Mesendoderm (in vitro differentiated cells): ENCODE results near the gene BCAS4.

Experiments
- DNase-seq: peaks from one replicate; pipeline ENCODE4 v3.0.0; 2013
- H2AK5ac ChIP-seq: 2 replicates; pipeline ENCODE4 v1.6.1; 2013; ENCODE audit warnings: low read length, inconsistent platforms
- H2BK120ac ChIP-seq: 2 replicates; pipeline ENCODE4 v1.6.1; 2013; ENCODE audit warnings: low read depth, mild to moderate bottlenecking, low read length, moderate library complexity, mixed read lengths
- H2BK15ac ChIP-seq: replicated peaks from 2 replicates; pipeline ENCODE4 v1.6.1; 2013; ENCODE audit warnings: low read depth, mild to moderate bottlenecking, moderate library complexity
- H2BK5ac ChIP-seq: 2 replicates; pipeline ENCODE4 v1.6.1; 2013; ENCODE audit warnings: low read length, inconsistent platforms
- H3K18ac ChIP-seq: 2 replicates; pipeline ENCODE4 v1.6.1; 2013; ENCODE audit warnings: mild to moderate bottlenecking, low read length, mixed read lengths
- H3K23ac ChIP-seq: one replicate; pipeline ENCODE4 v1.6.1; 2013; ENCODE audit warnings: low read length
- H3K27ac ChIP-seq: 2 replicates; pipeline ENCODE4 v1.5.1; 2013; ENCODE audit warnings: low read depth, mild to moderate bottlenecking, inconsistent platforms, low read length, moderate library complexity
- H3K27me3 ChIP-seq: 2 replicates; pipeline ENCODE4 v1.6.1; 2013; ENCODE audit warnings: low read length, control low read depth, mild to moderate bottlenecking, inconsistent platforms; ENCODE audit not compliant: insufficient read depth, poor library complexity
- H3K36me3 ChIP-seq: 2 replicates; pipeline ENCODE4 v1.6.1; 2013; ENCODE audit warnings: low read length, inconsistent platforms; ENCODE audit not compliant: control insufficient read depth, insufficient read depth
- H3K4ac ChIP-seq: one replicate; pipeline ENCODE4 v1.6.1; 2013; ENCODE audit warnings: low read depth, mild to moderate bottlenecking, low read length, moderate library complexity
- H3K4me1 ChIP-seq: 2 replicates; pipeline ENCODE4 v1.6.1; 2013; ENCODE audit warnings: low read depth, low read length, inconsistent platforms; ENCODE audit not compliant: control insufficient read depth
- H3K4me2 ChIP-seq: 2 replicates; pipeline ENCODE4 v1.6.1; 2013; ENCODE audit warnings: low read length
- H3K4me3 ChIP-seq: 2 replicates; pipeline ENCODE4 v1.5.1; 2013; ENCODE audit warnings: mild to moderate bottlenecking, low read length
- H3K56ac ChIP-seq: one replicate; pipeline ENCODE4 v1.6.1; 2013; ENCODE audit warnings: low read length
- H3K79me1 ChIP-seq: 2 replicates; pipeline ENCODE4 v1.6.1; 2013; ENCODE audit warnings: low read length, inconsistent platforms
- H3K79me2 ChIP-seq: 2 replicates; pipeline ENCODE4 v1.6.1; 2013; ENCODE audit warnings: mild to moderate bottlenecking, low read length; ENCODE audit not compliant: control insufficient read depth, insufficient read depth
- H3K9ac ChIP-seq: 2 replicates; pipeline ENCODE4 v1.6.1; 2013; ENCODE audit warnings: low read length, inconsistent platforms
- H4K5ac ChIP-seq: one replicate; pipeline ENCODE4 v1.6.1; 2013; ENCODE audit warnings: low read length
- H4K8ac ChIP-seq: one replicate; pipeline ENCODE4 v1.6.1; 2013; ENCODE audit warnings: low read depth, mild to moderate bottlenecking, control low read depth, low read length, moderate library complexity
- WGBS: extraction: QIAGEN DNeasy Blood & Tissue Kit; methylation state at CpG from one replicate; pipeline ENCODE4 v1.1.7; 2013; ENCODE audit warnings: low lambda C conversion rate, missing lambda C conversion rate; ENCODE audit not compliant: insufficient coverage; ENCODE audit errors: extremely low coverage; 5-methylcytosine and 5-hydroxymethylcytosine counted together

BCAS4 gene

DNA sequence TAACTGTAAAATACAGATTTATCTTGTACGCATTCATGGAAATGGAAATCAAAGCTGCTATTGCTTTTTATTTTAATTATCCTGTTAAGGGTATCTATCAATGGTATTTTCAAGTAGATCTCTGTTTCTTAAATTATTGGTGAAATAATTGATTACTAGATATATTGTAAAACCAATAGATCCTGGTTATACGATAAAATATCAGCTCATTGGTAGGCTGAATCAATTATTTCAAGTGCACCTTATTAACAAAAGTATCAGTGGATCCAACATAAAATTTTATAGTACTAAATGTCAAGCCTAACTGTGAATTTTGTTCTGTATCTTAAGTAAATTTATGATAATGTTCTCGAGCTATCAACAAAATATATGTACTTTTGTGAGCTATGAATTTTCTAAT lies 41.7 kb upstream of the BCAS4 start:
- Histone ChIP-seq H2BK5ac (no peak overlapping the region), H3K79me2 (no peaks in the 10 kb centered on the region), H3K27ac (no peak overlapping the region), H3K36me3 (peaks cover 5% of the 10 kb centered on the region), H3K4me3 (no peak overlapping the region), H2BK120ac (no peak overlapping the region), H3K23ac (no peak overlapping the region), H3K79me1 (no peaks in the 10 kb centered on the region), H2BK15ac (no peak overlapping the region), H3K4me2 (no peak overlapping the region), H4K8ac (no peak overlapping the region), H3K4me1 (no peaks in the 10 kb centered on the region), H3K18ac (no peak overlapping the region), H3K4ac (no peak overlapping the region), H3K56ac (no peak overlapping the region), H3K27me3 (no peaks in the 10 kb centered on the region), H4K5ac (no peak overlapping the region), H3K9ac (no peak overlapping the region), H2AK5ac (no peak overlapping the region)
- DNase-seq: no peak
- WGBS: no CpG with 5 or more reads among the region's 3 CpGs

DNA sequence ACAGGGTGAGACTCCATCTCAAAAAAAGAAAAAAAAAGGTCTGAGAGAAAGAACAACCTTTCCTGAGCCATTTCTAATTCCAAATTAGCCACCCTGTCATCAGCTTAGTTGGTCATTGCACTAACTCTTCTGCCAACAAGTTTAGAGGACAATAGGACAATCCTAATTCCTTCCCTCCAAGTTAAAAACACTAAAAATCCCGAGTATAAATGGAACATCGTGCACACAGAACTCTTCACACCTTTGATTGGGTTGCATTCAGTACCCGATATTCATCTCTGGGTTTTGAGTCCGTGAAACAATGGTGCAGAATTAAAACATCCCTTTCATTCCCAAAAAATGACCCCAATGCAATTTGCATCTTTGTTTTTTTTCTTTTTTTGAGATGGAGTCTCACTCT lies 40.4 kb upstream of the BCAS4 start:
- H3K4me1 ChIP-seq: no peaks in the 10 kb centered on the region
- no peak overlapping the region for H3K4me3 ChIP-seq
- no peak for DNase-seq
- no peak overlapping the region for H2AK5ac ChIP-seq
- H3K23ac ChIP-seq: no peak overlapping the region
- H3K9ac ChIP-seq: no peak overlapping the region
- H3K4me2 ChIP-seq: no peak overlapping the region
- no peak overlapping the region for H3K56ac ChIP-seq
- no peak overlapping the region for H3K4ac ChIP-seq
- H3K27ac ChIP-seq: no peak overlapping the region
- H2BK15ac ChIP-seq: no peak overlapping the region
- no peak overlapping the region for H4K8ac ChIP-seq
- H3K18ac ChIP-seq: no peak overlapping the region
- H2BK120ac ChIP-seq: no peak overlapping the region
- H4K5ac ChIP-seq: no peak overlapping the region
- no peak overlapping the region for H2BK5ac ChIP-seq
- no peaks in the 10 kb centered on the region for H3K79me1 ChIP-seq
- WGBS: no CpG with 5 or more reads among the region's 4 CpGs
- peaks cover 5% of the 10 kb centered on the region for H3K36me3 ChIP-seq
- no peaks in the 10 kb centered on the region for H3K27me3 ChIP-seq
- no peaks in the 10 kb centered on the region for H3K79me2 ChIP-seq

DNA sequence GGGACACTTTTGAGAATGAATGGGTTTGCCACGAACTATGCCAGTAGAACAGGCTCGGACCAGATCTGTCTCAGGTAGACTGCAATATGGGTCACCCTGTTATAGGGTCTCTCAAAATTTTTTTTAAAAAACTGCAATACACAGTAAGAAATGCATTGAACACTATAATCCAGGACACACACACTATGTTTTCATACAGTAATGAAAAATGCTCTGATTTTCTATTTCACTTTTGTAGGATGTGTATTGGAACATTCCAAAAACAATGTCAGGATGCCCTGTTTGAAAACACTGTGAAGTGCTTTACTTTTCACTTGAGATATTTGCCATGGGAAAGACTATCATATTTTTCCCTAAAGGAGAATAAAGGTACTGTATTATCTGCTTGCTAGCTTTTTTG lies 38.4 kb upstream of the BCAS4 start:
- Histone ChIP-seq H4K5ac (no peak overlapping the region), H3K4ac (no peak overlapping the region)

DNA sequence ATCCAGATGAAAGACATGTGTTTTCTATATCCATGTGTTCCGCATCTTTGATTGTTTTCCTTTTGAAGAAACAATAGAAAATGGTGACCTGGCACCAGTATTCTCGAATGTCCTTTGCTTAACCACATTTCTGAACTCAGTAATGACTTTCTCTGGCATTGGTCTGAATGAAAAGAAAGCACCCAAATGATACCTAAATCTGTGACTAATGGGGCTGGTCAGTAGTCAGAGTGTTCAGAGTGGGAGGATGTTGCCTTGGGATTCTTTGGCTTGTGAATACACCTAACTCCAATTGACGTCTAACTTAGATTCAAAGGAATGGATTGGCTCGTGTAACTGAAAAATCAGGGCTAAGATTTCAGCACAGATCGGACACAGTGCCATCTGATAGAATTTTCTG lies 36.4 kb upstream of the BCAS4 start:
- Histone ChIP-seq H3K4me1 (peaks cover 3% of the 10 kb centered on the region), H3K18ac (no peak overlapping the region), H3K4me3 (no peak overlapping the region), H3K4ac (no peak overlapping the region), H3K79me1 (no peaks in the 10 kb centered on the region), H2BK5ac (no peak overlapping the region), H3K79me2 (no peaks in the 10 kb centered on the region), H3K4me2 (no peak overlapping the region), H3K27me3 (no peaks in the 10 kb centered on the region), H4K5ac (no peak overlapping the region), H3K56ac (no peak overlapping the region), H3K9ac (no peak overlapping the region), H4K8ac (no peak overlapping the region), H2BK120ac (no peak overlapping the region), H2AK5ac (no peak overlapping the region), H3K27ac (no peak overlapping the region), H2BK15ac (no peak overlapping the region), H3K23ac (no peak overlapping the region), H3K36me3 (no peaks in the 10 kb centered on the region)
- no CpG with 5 or more reads among the region's 5 CpGs for WGBS
- no peak for DNase-seq

More for the DNA sequence above, 38.4 kb upstream of the BCAS4 start:
- H3K4me1 ChIP-seq: no peaks in the 10 kb centered on the region
- no peak overlapping the region for H4K8ac ChIP-seq
- H3K27ac ChIP-seq: no peak overlapping the region
- no peaks in the 10 kb centered on the region for H3K27me3 ChIP-seq
- H3K36me3 ChIP-seq: no peaks in the 10 kb centered on the region
- no peak overlapping the region for H3K18ac ChIP-seq
- DNase-seq: no peak
- H2BK5ac ChIP-seq: no peak overlapping the region
- H3K4me2 ChIP-seq: no peak overlapping the region
- no peaks in the 10 kb centered on the region for H3K79me2 ChIP-seq
- no peak overlapping the region for H2AK5ac ChIP-seq
- H2BK15ac ChIP-seq: no peak overlapping the region
- H3K79me1 ChIP-seq: no peaks in the 10 kb centered on the region
- H2BK120ac ChIP-seq: no peak overlapping the region
- H3K9ac ChIP-seq: no peak overlapping the region
- H3K56ac ChIP-seq: no peak overlapping the region
- no peak overlapping the region for H3K4me3 ChIP-seq
- no peak overlapping the region for H3K23ac ChIP-seq
- no CpG with 5 or more reads among the region's 2 CpGs for WGBS

DNA sequence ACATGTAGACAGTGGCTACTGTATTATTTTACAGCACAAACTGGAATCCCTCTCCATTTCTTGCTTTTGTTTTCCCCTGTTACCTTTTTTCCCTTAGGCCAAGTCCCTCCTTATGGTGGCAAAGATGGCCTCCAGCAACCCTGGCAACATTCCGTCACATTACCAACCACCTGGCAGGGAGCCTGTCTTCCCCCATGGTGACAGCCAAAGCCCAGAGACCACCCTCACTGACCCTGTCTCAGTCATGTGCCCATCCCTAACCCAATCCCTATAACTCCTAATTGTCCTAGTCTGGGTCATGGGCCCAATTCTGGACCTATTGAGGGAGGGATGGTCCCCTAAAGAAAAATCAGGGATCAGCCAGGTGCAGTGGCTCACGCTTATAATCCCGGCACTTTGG lies 35.9 kb upstream of the BCAS4 start:
- Histone ChIP-seq H3K79me1 (no peaks in the 10 kb centered on the region), H4K5ac (no peak overlapping the region), H3K18ac (no peak overlapping the region), H3K4ac (no peak overlapping the region), H3K56ac (no peak overlapping the region), H3K23ac (no peak overlapping the region), H2AK5ac (no peak overlapping the region), H3K4me2 (no peak overlapping the region), H2BK15ac (no peak overlapping the region), H2BK5ac (no peak overlapping the region), H3K79me2 (no peaks in the 10 kb centered on the region), H3K4me3 (no peak overlapping the region), H4K8ac (no peak overlapping the region), H3K9ac (no peak overlapping the region), H3K36me3 (no peaks in the 10 kb centered on the region), H3K27ac (no peak overlapping the region), H3K4me1 (peaks cover 3% of the 10 kb centered on the region), H3K27me3 (no peaks in the 10 kb centered on the region), H2BK120ac (no peak overlapping the region)
- no CpG with 5 or more reads among the region's 3 CpGs for WGBS
- no peak for DNase-seq

DNA sequence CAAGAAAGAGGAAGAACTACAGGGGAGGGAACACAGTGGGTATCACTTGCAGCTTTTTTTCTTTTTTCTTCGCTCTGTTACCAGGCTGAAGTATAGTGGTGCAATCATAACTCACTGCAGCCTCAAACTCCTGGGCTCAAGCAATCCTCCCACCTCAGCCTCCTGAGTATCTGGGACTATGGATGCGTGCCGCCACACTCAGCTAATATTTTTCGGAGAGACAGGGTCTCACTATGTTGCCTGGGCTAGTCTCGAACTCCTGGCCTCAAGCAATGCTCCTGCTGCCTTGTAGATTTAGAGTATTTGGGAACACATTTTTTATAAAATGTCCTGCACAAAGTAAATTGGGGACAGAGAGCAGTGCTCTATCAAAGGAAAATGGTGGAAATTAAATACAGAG lies 35.2 kb upstream of the BCAS4 start:
- no peak overlapping the region for H3K18ac ChIP-seq
- no peaks in the 10 kb centered on the region for H3K27me3 ChIP-seq
- H3K23ac ChIP-seq: no peak overlapping the region
- no peaks in the 10 kb centered on the region for H3K79me1 ChIP-seq
- H3K4me1 ChIP-seq: peaks cover 3% of the 10 kb centered on the region
- DNase-seq: no peak
- H3K9ac ChIP-seq: no peak overlapping the region
- no peak overlapping the region for H2AK5ac ChIP-seq
- no peaks in the 10 kb centered on the region for H3K36me3 ChIP-seq
- H4K8ac ChIP-seq: no peak overlapping the region
- no peak overlapping the region for H2BK120ac ChIP-seq
- no peak overlapping the region for H4K5ac ChIP-seq
- H3K56ac ChIP-seq: no peak overlapping the region
- H2BK5ac ChIP-seq: no peak overlapping the region
- no peak overlapping the region for H3K27ac ChIP-seq
- no peak overlapping the region for H3K4ac ChIP-seq
- no peaks in the 10 kb centered on the region for H3K79me2 ChIP-seq
- no peak overlapping the region for H3K4me2 ChIP-seq
- H3K4me3 ChIP-seq: no peak overlapping the region
- no peak overlapping the region for H2BK15ac ChIP-seq
- no CpG with 5 or more reads among the region's 5 CpGs for WGBS
